Measurements from ENCODE around the gene HEATR3. TPM values are rescaled to one million over a fixed set of nuclear protein-coding genes. Genes with fewer than 3 reads are reported as not detected.

Gene HEATR3
- total and polyA plus RNA-seq, 2 of the 13 experiments (the other 11 are each of a cell fraction or from before 2014, with no cell fraction given), result 22.4 to 52.4 TPM

DNA sequence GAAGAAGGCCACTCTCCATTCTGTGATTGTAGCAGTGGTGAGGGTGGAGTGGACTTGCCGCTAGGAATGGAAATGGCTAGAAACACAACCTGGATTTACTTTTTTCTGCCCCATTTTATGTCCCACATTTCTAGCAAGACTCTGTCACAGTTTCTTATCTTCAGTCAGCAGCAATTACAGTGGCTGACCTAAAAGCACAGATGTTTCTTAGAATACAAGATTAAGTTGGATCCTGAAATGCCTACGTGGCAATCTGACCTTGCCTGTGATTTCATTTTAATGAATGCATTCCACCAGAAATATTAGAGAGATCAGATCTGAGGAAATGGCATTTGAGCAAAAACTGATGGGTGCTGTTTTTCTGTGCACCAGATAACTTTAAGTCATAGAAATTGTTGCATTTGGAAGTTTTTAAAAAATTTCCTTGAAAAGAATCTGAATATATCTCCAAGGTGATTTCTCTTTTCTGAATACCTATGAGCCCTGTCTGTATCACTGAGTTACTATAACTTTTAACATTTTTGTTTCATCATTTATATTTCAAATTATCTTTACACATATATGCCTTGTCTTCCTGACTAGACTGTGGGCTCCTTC is 5.4 kb downstream of the HEATR3 start:
- POLR2A ChIA-PET, result no interaction called here
- no peaks in the 10 kb centered on the region; a peak in 1 of 5 replicates for H3K27me3 ChIP-seq (ENCODE audit: control insufficient read depth in 1 of 2, insufficient read depth in 2 of 2, low read length in 2 of 2)
- peaks cover 14 to 24% of the 10 kb centered on the region in 2 experiments for H3K36me3 ChIP-seq (replicated peaks in 1 of 2; ENCODE audit: control insufficient read depth in 1 of 2, insufficient read depth in 2 of 2, low read length in 2 of 2)
- FAIRE-seq (no peak), DNase-seq (ENCODE audit: low spot score) (no peak), ATAC-seq (no peak)
- CTCF ChIA-PET (ENCODE audit: low intra/inter-chr PET ratio, low total read pairs), result no interaction called here
- H3K4me1 ChIP-seq (ENCODE audit: insufficient read depth, low read length), result peaks cover 22% of the 10 kb centered on the region
- H3K4me2 ChIP-seq (ENCODE audit: low read depth, low read length), result no peak overlapping the region
- no peak overlapping the region for H3K4me3 ChIP-seq (replicated peaks in 1 of 3; ENCODE audit: insufficient read depth in 1 of 3, low read depth in 2 of 3, low read length in 3 of 3)
- in situ Hi-C loops (cut with HindIII; ENCODE audit: extremely low pct_ligation_motif_present, low pct_unique_long_range_greater_than_20kb) (no loop called here), intact Hi-C loops (cut with micrococcal nuclease; ENCODE audit: unreplicated experiment) (no loop called here)
- H2AFZ ChIP-seq (ENCODE audit: low read length), result no peak overlapping the region
- TF ChIP-seq ARNTL (CRISPR knock-in tag; IDR thresholded peaks at IDR 0.05) (no peak), SSRP1 (CRISPR knock-in tag; IDR thresholded peaks at IDR 0.05) (no peak), ZNF75D (CRISPR knock-in tag; IDR thresholded peaks at IDR 0.05; ENCODE audit: borderline replicate concordance) (no peak), FOXA3 (CRISPR knock-in tag; IDR thresholded peaks at IDR 0.05) (no peak), PHB2 (IDR thresholded peaks at IDR 0.05; ENCODE audit: partially characterized antibody) (no peak), CHD2 (IDR thresholded peaks at IDR 0.05; ENCODE audit: low read depth, low read length) (no peak), ZFP1 (CRISPR knock-in tag; IDR thresholded peaks at IDR 0.05) (no peak), ZNF30 (CRISPR knock-in tag; IDR thresholded peaks at IDR 0.05) (no peak), NFYC (CRISPR knock-in tag; IDR thresholded peaks at IDR 0.05) (no peak), HOXA5 (CRISPR knock-in tag; IDR thresholded peaks at IDR 0.05) (no peak), FOXK2 (IDR thresholded peaks at IDR 0.05) (no peak), MAFG (CRISPR knock-in tag; IDR thresholded peaks at IDR 0.05) (no peak)
- TF ChIP-seq, protein P1, sequence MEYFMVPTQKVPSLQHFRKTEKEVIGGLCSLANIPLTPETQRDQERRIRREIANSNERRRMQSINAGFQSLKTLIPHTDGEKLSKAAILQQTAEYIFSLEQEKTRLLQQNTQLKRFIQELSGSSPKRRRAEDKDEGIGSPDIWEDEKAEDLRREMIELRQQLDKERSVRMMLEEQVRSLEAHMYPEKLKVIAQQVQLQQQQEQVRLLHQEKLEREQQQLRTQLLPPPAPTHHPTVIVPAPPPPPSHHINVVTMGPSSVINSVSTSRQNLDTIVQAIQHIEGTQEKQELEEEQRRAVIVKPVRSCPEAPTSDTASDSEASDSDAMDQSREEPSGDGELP (IDR thresholded peaks at IDR 0.05; ENCODE audit: borderline replicate concordance, low read depth), result no peak
- TF ChIP-seq, protein P2, sequence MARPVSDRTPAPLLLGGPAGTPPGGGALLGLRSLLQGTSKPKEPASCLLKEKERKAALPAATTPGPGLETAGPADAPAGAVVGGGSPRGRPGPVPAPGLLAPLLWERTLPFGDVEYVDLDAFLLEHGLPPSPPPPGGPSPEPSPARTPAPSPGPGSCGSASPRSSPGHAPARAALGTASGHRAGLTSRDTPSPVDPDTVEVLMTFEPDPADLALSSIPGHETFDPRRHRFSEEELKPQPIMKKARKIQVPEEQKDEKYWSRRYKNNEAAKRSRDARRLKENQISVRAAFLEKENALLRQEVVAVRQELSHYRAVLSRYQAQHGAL (CRISPR knock-in tag; IDR thresholded peaks at IDR 0.05; ENCODE audit: not compliant biosample characterization), result no peak
- BruUV-seq (replicated peaks), result no TSS peak
- H3K27ac ChIP-seq (ENCODE audit: extremely low read length, insufficient read depth, low read length), result no peak overlapping the region
- H3K9ac ChIP-seq (ENCODE audit: insufficient read depth, low read depth, low read length), result no peak overlapping the region
- H3K79me2 ChIP-seq (ENCODE audit: insufficient read depth, low read length), result peaks cover 19% of the 10 kb centered on the region
- H3K9me3 ChIP-seq (ENCODE audit: low read length), result no peaks in the 10 kb centered on the region
- 93% methylated on average over 2 of the region's 2 CpGs for WGBS (ENCODE audit: low lambda C conversion rate)
- H4K20me1 ChIP-seq (ENCODE audit: insufficient read depth, low read length), result no peaks in the 10 kb centered on the region; the same call in none of the 2 replicates

All from HepG2 (cell line).